C4-2B (cell line): ENCODE data around the gene EFEMP1.

ENCODE experiments used
- H3K27ac ChIP-seq: fragments of 450-650 bp; 2 replicates; pipeline ENCODE4 v1.5.1; 2017
- CTCF ChIP-seq: fragments of 450-650 bp; conservative IDR thresholded peaks from 2 replicates; pipeline ENCODE4 v1.5.1; 2017; ENCODE audit warnings: mild to moderate bottlenecking
- ZFX ChIP-seq: fragments of 450-650 bp; IDR thresholded peaks from 2 replicates; pipeline ENCODE4 v1.6.1; 2017

Gene EFEMP1

GRCh38 chr2:55910077-55910476, 13.5 kb downstream of the EFEMP1 start:
- no peak overlapping the region for H3K27ac ChIP-seq
- no peak for TF ChIP-seq ZFX
- TF ChIP-seq CTCF: no peak

GRCh38 chr2:55907686-55908085, 15.9 kb downstream of the EFEMP1 start:
- no peak overlapping the region for H3K27ac ChIP-seq
- no peak for TF ChIP-seq ZFX
- TF ChIP-seq CTCF: no peak

- no peak overlapping the region for H3K27ac ChIP-seq
Measured at GRCh38 chr2:55906993-55907392, 16.6 kb downstream of the EFEMP1 start.

GRCh38 chr2:55903727-55904126, 19.9 kb downstream of the EFEMP1 start:
- H3K27ac ChIP-seq: no peak overlapping the region
- TF ChIP-seq CTCF: no peak
- TF ChIP-seq ZFX: no peak

More at GRCh38 chr2:55906993-55907392, 16.6 kb downstream of the EFEMP1 start:
- TF ChIP-seq ZFX (no peak), CTCF (no peak)

- TF ChIP-seq CTCF: no peak
- no peak for TF ChIP-seq ZFX
- H3K27ac ChIP-seq: no peak overlapping the region
Measured at GRCh38 chr2:55902971-55903370, 20.6 kb downstream of the EFEMP1 start.

- TF ChIP-seq CTCF: no peak
- no peak for TF ChIP-seq ZFX
- no peak overlapping the region for H3K27ac ChIP-seq
Measured at GRCh38 chr2:55902429-55902828, 21.2 kb downstream of the EFEMP1 start.

GRCh38 chr2:55901941-55902340, 21.6 kb downstream of the EFEMP1 start:
- no peak for TF ChIP-seq CTCF
- TF ChIP-seq ZFX: no peak
- H3K27ac ChIP-seq: no peak overlapping the region
